ENCODE data around the gene RGP1.

The RGP1 gene

GRCh38 chr9:35776018-35776417 is 26.9 kb downstream of the RGP1 start:
- peak; percentile 89 for DNase-seq

- DNase-seq = no peak
Measured at GRCh38 chr9:35778496-35778895, 29.4 kb downstream of the RGP1 start.

GRCh38 chr9:35781066-35781465 is 32.0 kb downstream of the RGP1 start:
- no peak for DNase-seq

GRCh38 chr9:35783418-35783817 is 34.3 kb downstream of the RGP1 start:
- DNase-seq = no peak

- DNase-seq = no peak
Measured at GRCh38 chr9:35789541-35789940, 40.5 kb downstream of the RGP1 start.

GRCh38 chr9:35790025-35790384 is 40.9 kb downstream of the RGP1 start:
- no peak for DNase-seq

GRCh38 chr9:35790385-35791296 is 41.6 kb downstream of the RGP1 start:
- DNase-seq = peak; percentile 88

- DNase-seq = no peak
Measured at GRCh38 chr9:35791297-35791921, 42.3 kb downstream of the RGP1 start, which contains the start of gene NPR2. Gene NPR2 (plus strand): TSS chr9:35791591. CDS start chr9:35792409, 818 bp downstream.

GRCh38 chr9:35792024-35792813 is 43.1 kb downstream of the RGP1 start:
- DNase-seq = no peak

GRCh38 chr9:35792826-35793225 is 43.7 kb downstream of the RGP1 start:
- DNase-seq = no peak

- DNase-seq = no peak
Measured at GRCh38 chr9:35793461-35793860, 44.4 kb downstream of the RGP1 start.

GRCh38 chr9:35795695-35796094 is 46.6 kb downstream of the RGP1 start:
- DNase-seq = no peak

- no peak for DNase-seq
Measured at GRCh38 chr9:35797311-35798109, 48.4 kb downstream of the RGP1 start.

- DNase-seq = no peak
Measured at GRCh38 chr9:35798658-35799374, 49.7 kb downstream of the RGP1 start.

GRCh38 chr9:35800530-35800929 is 51.4 kb downstream of the RGP1 start:
- DNase-seq = no peak

- no peak for DNase-seq
Measured at GRCh38 chr9:35801328-35802128, 52.4 kb downstream of the RGP1 start.

GRCh38 chr9:35806101-35806500 is 57.0 kb downstream of the RGP1 start:
- DNase-seq = no peak

Data from NCI-H1105 treated with DMSO at 0.1 percent for 48 hours (cell line).